Keratinocyte (primary cell): ENCODE data around the gene POM121C. TPM values are rescaled to one million over a fixed set of nuclear protein-coding genes. Genes with fewer than 3 reads are reported as not detected.
A peak's percentile ranks its signal among the peaks of the same experiment; 100 is the strongest.
"Not testable (repeated sequence)": the region's sequence is repeated elsewhere in the genome, so short reads cannot be mapped to it uniquely, and the experiment has no call there.

ENCODE experiments used
- DNase-seq: peaks from one replicate; pipeline ENCODE4 v3.0.0-alpha.2; 2011; ENCODE audit warnings: low read depth, missing footprints, low spot score
- FAIRE-seq: peaks from 2 replicates; lab custom pipeline; 2011; peaks lifted over from hg19 to GRCh38; lab: Jason Lieb, UNC
- H2AFZ ChIP-seq: 2 replicates; pipeline ENCODE4 v1.6.0; 2012; ENCODE audit warnings: low read length, control low read depth, inconsistent platforms; ENCODE audit not compliant: control insufficient read depth
- H3K27ac ChIP-seq: 2 replicates; pipeline ENCODE4 v1.5.1; 2011; ENCODE audit warnings: low read length; ENCODE audit not compliant: control insufficient read depth, insufficient read depth
- H3K27me3 ChIP-seq: 3 replicates; pipeline ENCODE4 v1.6.0; 2011; ENCODE audit warnings: low read length; ENCODE audit not compliant: control insufficient read depth, insufficient read depth; ENCODE audit errors: extremely low read depth
- H3K36me3 ChIP-seq, 2 experiments: 2 replicates in 1 of 2; 3 replicates in 1 of 2; pipeline ENCODE4 v1.5.1; 2011; ENCODE audit warnings: low read length in 2 of 2, mild to moderate bottlenecking in 1 of 2; ENCODE audit not compliant: control insufficient read depth in 2 of 2, insufficient read depth in 2 of 2; ENCODE audit errors: extremely low read depth in 1 of 2
- H3K4me1 ChIP-seq: 3 replicates; pipeline ENCODE4 v1.5.1; 2011; ENCODE audit warnings: low read length; ENCODE audit not compliant: control insufficient read depth, insufficient read depth; ENCODE audit errors: extremely low read depth
- H3K4me2 ChIP-seq: 3 replicates; pipeline ENCODE4 v1.6.0; 2011; ENCODE audit warnings: low read depth, low read length; ENCODE audit not compliant: control insufficient read depth, insufficient read depth; ENCODE audit errors: extremely low read depth
- H3K4me3 ChIP-seq, 3 experiments: fragments of 200-600 bp in 1 of 3; sonication (generic) in 1 of 3; 2 replicates in 2 of 3; 3 replicates in 1 of 3; pipeline ENCODE4 v1.5.1; 2011 to 2016; ENCODE audit warnings: low read length in 3 of 3, mild to moderate bottlenecking in 3 of 3, control low read depth in 2 of 3, inconsistent platforms in 1 of 3, low read depth in 1 of 3, mixed read lengths in 1 of 3, mixed run types in 1 of 3, moderate library complexity in 1 of 3; ENCODE audit not compliant: control insufficient read depth in 2 of 3, insufficient read depth in 2 of 3; ENCODE audit errors: extremely low read depth in 1 of 3
- H3K79me2 ChIP-seq: 2 replicates; pipeline ENCODE4 v1.6.0; 2012; ENCODE audit warnings: low read length; ENCODE audit not compliant: control insufficient read depth, insufficient read depth
- H3K9ac ChIP-seq: 3 replicates; pipeline ENCODE4 v1.6.0; 2011; ENCODE audit warnings: low read length; ENCODE audit not compliant: control insufficient read depth, insufficient read depth; ENCODE audit errors: extremely low read depth
- H3K9me1 ChIP-seq: 3 replicates; pipeline ENCODE4 v1.6.0; 2011; ENCODE audit warnings: low read length; ENCODE audit not compliant: control insufficient read depth, insufficient read depth; ENCODE audit errors: extremely low read depth
- H3K9me3 ChIP-seq: 2 replicates; pipeline ENCODE4 v1.5.1; 2012; ENCODE audit warnings: low read depth, low read length; ENCODE audit not compliant: control insufficient read depth
- H4K20me1 ChIP-seq: 3 replicates; pipeline ENCODE4 v1.6.0; 2011; ENCODE audit warnings: low read length; ENCODE audit not compliant: control insufficient read depth, insufficient read depth; ENCODE audit errors: extremely low read depth
- dilution Hi-C: fragments of 300-500 bp; cut with MboI; formaldehyde crosslinking; loops from one replicate; pipeline ENCODE4 v1.7.0; 2020; ENCODE audit warnings: low sequenced_read_pairs; ENCODE audit not compliant: extremely low pct_ligation_motif_present
- polyA plus RNA-seq, 5 experiments: library from polyadenylated mRNA; depleted of rRNA in 3 of 5; stranded (reverse) in 3 of 5; stranded (forward) in 1 of 5; unstranded in 1 of 5; fragments of >200 nt; gene quantifications; 1 replicate in 1 of 5; 2 replicates in 3 of 5; 3 replicates in 1 of 5; pipeline versions ENCODE4 v1.2.1 to v1.2.3, GENCODE V29; 2011 to 2012; ENCODE audit warnings: missing spikeins in 2 of 5, low read depth in 1 of 5, low replicate concordance in 1 of 5

The POM121C gene
- polyA plus RNA-seq, 1 donor (not counting 4 experiments of a cell fraction or from before 2014, with no cell fraction given): 6.7 TPM

- H3K9ac ChIP-seq, H3K79me2 ChIP-seq, H3K27ac ChIP-seq, H3K9me1 ChIP-seq, H3K4me3 ChIP-seq, H3K27me3 ChIP-seq, H4K20me1 ChIP-seq, H3K36me3 ChIP-seq, dilution Hi-C loops, H2AFZ ChIP-seq, H3K4me2 ChIP-seq, FAIRE-seq, DNase-seq, H3K4me1 ChIP-seq, H3K9me3 ChIP-seq: not testable (repeated sequence)
Observed at GRCh38 chr7:75509033-75509432, 22.9 kb upstream of the POM121C start.

GRCh38 chr7:75492020-75492419 is 5.9 kb upstream of the POM121C start, which contains the start of gene SPDYE5:
SPDYE5 (plus strand) TSS chr7:75492320; CDS start chr7:75494048, 1,728 bp downstream.
- DNase-seq, H3K9me1 ChIP-seq, H2AFZ ChIP-seq, H3K9me3 ChIP-seq, H3K27ac ChIP-seq, H3K27me3 ChIP-seq, H4K20me1 ChIP-seq, H3K36me3 ChIP-seq, H3K9ac ChIP-seq, H3K4me1 ChIP-seq, H3K4me2 ChIP-seq, FAIRE-seq, H3K4me3 ChIP-seq, H3K79me2 ChIP-seq, dilution Hi-C loops: not testable (repeated sequence)

GRCh38 chr7:75485355-75485978 is 632 bp downstream of the POM121C start:
- dilution Hi-C loops, FAIRE-seq, H3K9me3 ChIP-seq, H3K79me2 ChIP-seq, H3K27ac ChIP-seq, H3K4me1 ChIP-seq, H4K20me1 ChIP-seq, DNase-seq, H3K27me3 ChIP-seq, H3K36me3 ChIP-seq, H3K9me1 ChIP-seq: not testable (repeated sequence)
- Histone ChIP-seq H3K4me3 (peak overlapping the region; percentile 66 to 76 (median 68)), H3K9ac (peak overlapping the region; percentile 80), H3K4me2 (peak overlapping the region; percentile 48), H2AFZ (peak overlapping the region; percentile 15)

- DNase-seq, dilution Hi-C loops, H3K36me3 ChIP-seq, H3K4me2 ChIP-seq, H3K9ac ChIP-seq, H3K4me3 ChIP-seq, H3K27ac ChIP-seq, H3K4me1 ChIP-seq, H3K9me1 ChIP-seq, FAIRE-seq, H3K9me3 ChIP-seq, H3K27me3 ChIP-seq, H2AFZ ChIP-seq, H3K79me2 ChIP-seq, H4K20me1 ChIP-seq: not testable (repeated sequence)
Observed at GRCh38 chr7:75480313-75480712, 5.8 kb downstream of the POM121C start.

GRCh38 chr7:75477457-75477856 is 8.6 kb downstream of the POM121C start:
- H3K27ac ChIP-seq, H3K9me1 ChIP-seq, DNase-seq, H2AFZ ChIP-seq, H4K20me1 ChIP-seq, H3K79me2 ChIP-seq, H3K9me3 ChIP-seq, H3K4me1 ChIP-seq, H3K9ac ChIP-seq, H3K4me3 ChIP-seq, FAIRE-seq, H3K27me3 ChIP-seq, H3K36me3 ChIP-seq, dilution Hi-C loops, H3K4me2 ChIP-seq: not testable (repeated sequence)
